Central memory CD4-positive, alpha-beta T cell (primary cell): ENCODE results near the gene GNG13.
"Not testable (repeated sequence)": the region's sequence is repeated elsewhere in the genome, so short reads cannot be mapped to it uniquely, and the experiment has no call there.

Source experiments
- DNase-seq: peaks from one replicate; pipeline ENCODE4 v3.0.0; 2022

The GNG13 gene

GRCh38 chr16:760545-761343 is 39.8 kb downstream of the GNG13 start, which contains the start of gene MSLN:
MSLN (plus strand) TSS chr16:760734; CDS start chr16:762681, 1,947 bp downstream.
- no peak for DNase-seq

- DNase-seq = no peak
Observed at GRCh38 chr16:760065-760464, 40.5 kb downstream of the GNG13 start.

- no peak for DNase-seq
Observed at GRCh38 chr16:759110-759910, 41.2 kb downstream of the GNG13 start.

GRCh38 chr16:756428-756827 is 44.1 kb downstream of the GNG13 start:
- DNase-seq = no peak

GRCh38 chr16:754656-755055 is 45.9 kb downstream of the GNG13 start:
- no peak for DNase-seq

GRCh38 chr16:754121-754607 is 46.4 kb downstream of the GNG13 start:
- DNase-seq = not testable (repeated sequence)

- DNase-seq = no peak
Observed at GRCh38 chr16:752007-752312, 48.6 kb downstream of the GNG13 start.

- no peak for DNase-seq
Observed at GRCh38 chr16:751152-752006, 49.2 kb downstream of the GNG13 start.

GRCh38 chr16:750485-750884 is 50.0 kb downstream of the GNG13 start:
- no peak for DNase-seq

GRCh38 chr16:749010-749409 is 51.5 kb downstream of the GNG13 start:
- no peak for DNase-seq
